Eye (tissue), 1 donor: ENCODE data around the gene MORN1.

Experiments
- DNase-seq: peaks from one replicate; pipeline ENCODE4 v3.0.0-alpha.2; 2015

MORN1 gene

DNA sequence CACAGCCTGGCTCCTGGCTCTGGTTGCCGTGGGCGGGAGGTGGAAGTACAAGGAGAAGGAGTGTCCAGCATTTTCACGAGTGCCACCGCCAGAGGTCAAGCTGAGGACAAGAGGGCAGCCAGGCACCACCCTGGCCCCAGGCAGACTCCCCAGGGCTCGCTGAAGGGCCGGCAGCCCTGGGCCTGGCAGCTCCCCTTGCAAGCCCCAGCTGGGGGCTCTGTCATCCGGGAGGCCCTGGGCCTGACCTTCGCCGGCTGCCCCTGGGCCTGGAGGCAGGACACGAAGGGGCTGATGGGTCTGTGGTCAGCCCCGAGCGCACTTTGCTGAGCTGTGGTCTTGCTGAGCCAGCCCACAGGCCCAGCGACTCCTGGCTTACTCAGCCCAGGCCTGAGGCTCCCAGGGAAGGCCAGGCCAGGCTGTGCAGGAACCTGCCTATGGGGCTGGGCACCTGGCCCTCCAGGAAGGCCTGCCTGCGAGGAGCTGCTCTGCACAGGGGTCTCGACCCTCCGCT, 74.8 kb downstream of the MORN1 start:
- no peak for DNase-seq

DNA sequence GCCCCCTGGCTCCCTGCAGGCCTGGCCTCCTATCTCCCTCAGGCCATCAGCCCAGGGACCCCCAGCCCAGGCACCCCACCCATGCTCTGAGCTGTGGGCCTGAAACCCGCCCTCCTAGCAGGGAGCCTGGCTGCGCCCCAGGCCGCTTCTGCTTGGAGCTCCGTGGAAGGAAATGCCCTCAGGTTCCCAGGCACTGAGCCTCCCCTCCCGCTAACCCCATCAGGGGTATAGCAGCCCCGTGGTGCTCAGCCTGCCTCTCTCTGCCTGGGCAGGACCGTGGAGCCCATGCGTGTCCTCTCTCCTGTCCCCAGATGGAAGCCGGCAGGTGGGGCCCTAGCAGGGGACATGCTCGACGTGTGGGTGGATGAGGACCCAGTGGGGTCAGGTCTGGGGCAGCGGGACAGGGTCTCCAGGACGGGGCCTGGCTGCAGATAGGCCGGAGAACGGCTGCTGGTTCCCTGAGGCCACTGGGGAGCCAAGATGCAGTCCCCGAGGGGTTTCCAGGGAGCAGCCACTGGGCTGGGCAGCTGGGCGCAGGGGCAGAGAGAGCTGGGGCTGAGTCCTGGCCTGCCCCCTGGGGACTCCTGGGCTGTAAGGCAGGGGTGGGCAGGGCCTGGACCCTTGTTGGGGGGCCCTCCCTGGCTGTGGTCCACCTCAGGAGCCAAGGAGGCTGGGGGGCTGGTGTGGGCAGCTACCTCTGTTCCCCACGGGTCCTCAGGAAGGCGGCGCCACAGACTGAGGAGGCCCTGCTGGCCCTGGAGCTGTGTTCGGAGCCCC, 75.5 kb downstream of the MORN1 start:
- no peak for DNase-seq

- peak; percentile 83 for DNase-seq
Observed at GRCh38 chr1:2314803-2315673, 76.3 kb downstream of the MORN1 start.

GRCh38 chr1:2314273-2314802, 77.0 kb downstream of the MORN1 start:
- peak; percentile 91 for DNase-seq

GRCh38 chr1:2313651-2314261, 77.6 kb downstream of the MORN1 start:
- no peak for DNase-seq

- no peak for DNase-seq
Observed at GRCh38 chr1:2312515-2313301, 78.6 kb downstream of the MORN1 start.

GRCh38 chr1:2312160-2312514, 79.2 kb downstream of the MORN1 start:
- no peak for DNase-seq

DNA sequence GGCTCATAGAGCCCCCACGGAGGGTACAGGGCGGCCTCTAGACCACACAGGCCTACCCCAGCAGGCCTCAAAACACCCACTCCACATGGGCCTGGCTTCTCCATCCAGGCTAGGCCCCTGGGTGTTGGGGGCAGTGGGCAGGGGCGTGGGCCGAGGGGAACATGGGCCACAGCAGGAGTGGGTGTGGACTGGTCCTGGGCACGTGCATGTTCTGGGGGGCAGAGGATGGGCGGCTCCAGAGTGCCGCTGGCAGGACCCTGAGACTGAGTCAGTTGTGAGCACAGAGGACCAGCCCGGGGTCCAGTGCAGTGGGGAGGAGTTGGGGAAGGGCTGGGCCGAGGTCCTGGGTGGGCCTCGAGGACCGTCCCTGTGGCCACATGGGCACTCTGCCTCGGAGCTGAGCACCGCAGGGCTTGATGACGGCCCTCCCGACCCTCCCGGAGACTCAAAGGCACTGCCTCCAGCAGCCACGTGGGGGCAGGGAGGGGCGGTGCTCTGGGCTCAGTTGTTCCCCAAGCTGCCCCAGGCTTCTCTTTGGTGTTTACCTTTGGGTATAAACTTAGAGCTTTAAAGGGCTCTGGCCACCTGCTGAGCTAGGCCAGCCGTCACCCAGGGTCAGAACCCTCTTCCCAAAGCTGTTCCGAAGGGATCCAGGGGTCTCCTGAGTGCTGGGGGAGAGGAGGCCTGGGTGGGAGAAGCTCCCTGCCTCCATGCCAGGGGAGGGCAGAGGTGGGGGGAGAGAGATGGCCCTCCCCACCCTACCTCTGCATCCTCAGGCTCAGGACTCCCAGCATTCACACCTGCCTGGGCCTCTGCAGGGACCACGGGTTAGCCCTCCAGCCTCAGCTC, 79.9 kb downstream of the MORN1 start:
- peak; percentile 87 for DNase-seq

- DNase-seq: no peak
Observed at GRCh38 chr1:2310332-2311183, 80.8 kb downstream of the MORN1 start.

DNA sequence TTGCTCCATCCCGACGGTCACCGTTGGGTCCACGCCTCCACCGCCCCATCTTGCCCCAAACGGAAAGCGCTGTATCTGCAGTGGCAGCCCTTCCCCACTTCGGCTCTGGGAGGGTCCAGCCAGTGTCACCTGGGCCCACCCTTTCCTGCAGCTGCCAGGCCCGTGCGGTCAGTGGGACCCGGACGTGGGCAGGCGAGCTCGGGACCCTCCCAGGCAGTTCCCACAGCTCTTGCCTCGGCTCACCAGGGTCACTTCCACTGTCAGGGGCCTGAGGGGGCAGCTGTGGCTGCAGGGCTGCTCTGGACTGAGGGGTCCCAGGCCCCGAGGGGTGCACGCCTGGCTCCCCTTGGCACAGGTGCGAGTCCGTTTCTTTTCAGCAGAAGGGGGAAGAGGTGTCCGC, 82.5 kb downstream of the MORN1 start:
- no peak for DNase-seq

DNA sequence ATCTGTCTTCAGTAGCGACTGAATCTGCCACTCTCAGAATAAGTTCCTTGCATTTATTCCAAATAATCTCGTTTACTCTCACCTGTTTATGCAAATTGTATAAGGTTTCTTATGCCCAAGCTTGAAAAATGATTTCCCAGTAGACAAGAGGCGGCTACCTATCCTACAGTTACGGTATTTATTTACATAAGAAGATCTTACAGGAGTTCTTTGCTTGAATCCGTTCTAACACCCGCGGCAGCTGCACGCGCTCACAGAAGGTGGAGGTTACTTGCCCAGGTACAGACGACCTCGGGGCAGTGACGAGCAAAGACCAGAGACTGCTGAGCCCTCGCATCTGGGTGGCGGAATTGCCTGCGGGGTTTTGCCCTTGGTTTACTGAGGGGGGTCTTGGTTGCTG, 83.4 kb downstream of the MORN1 start:
- no peak for DNase-seq

DNA sequence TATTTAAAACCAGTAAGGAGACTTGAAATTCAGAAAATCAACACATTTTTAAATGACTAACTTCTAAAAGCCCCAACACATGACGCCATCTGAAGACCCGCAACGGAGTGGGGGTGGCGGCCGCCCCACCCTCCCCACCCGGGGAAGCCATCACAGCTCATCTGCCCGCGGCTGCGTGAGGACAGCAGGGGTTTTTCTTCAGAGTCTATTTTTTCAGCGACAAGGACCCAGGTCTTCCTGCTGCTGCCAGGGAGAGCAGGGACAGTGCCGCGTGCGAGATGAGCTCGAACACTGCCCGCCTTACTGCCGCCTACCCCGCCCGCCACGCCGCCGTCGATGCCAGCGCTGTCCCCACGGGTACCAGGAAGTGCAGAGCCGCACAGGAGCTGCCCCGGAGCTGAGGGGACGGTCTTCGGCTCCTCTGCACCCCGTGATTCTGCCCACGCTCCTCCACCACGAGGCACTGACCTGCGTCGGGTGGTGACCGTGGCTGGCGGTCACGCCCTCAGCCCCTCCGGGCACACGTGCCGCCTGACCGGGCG, 84.2 kb downstream of the MORN1 start:
- DNase-seq: no peak

GRCh38 chr1:2306151-2306978, 85.0 kb downstream of the MORN1 start:
- DNase-seq: no peak

DNA sequence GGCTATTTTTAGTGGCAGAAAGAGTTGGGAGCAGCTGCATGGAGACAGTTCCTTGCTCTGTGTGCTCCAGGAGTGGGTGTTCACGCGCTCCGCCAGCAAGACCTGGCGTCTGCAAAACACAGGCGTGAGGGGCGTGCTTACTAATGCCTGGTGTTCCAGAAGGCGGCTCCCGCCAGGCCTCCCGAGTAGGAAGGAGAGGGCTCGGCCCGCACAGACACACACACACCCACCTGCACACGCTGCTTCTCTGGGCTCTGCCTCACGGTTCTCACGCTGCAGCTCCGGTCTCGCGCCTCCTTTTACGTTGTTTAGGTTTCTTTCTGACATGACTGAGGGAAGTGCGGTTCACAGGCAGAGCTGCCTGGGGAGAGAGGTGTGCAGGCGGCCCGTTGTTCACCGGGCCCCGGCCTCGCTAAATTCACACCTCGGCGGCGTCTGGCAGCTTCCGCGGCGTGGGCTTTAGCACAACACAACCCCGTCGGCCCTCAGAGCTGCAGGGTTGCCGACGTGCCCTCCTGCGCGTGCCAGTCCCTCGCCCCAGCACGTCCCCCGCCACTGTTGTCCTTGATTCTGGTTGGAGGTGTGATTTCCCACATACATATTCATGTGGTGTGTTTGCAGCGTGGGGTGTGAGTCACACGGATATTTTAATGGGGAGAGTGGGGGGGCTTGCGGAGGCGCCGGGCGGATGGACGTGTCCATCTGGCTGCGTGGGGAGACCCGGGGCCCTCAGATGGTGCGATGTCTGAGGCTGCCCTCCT, 86.3 kb downstream of the MORN1 start:
- DNase-seq: no peak

- DNase-seq: no peak
Observed at GRCh38 chr1:2304282-2304681, 87.1 kb downstream of the MORN1 start.

DNA sequence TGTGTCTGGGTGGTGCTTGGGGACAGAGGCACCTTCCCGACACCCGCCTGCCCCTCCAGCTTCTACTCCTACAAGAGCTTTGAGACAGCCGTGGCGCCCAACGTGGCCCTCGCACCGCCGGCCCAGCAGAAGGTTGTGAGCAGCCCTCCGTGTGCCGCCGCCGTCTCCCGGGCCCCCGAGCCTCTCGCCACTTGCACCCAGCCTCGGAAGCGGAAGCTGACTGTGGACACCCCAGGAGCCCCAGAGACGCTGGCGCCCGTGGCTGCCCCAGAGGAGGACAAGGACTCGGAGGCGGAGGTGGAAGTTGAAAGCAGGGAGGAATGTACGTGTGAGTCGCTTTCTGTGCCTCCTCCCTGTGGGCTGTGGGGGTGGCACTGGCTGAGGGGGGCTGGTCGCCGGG, 87.6 kb downstream of the MORN1 start:
- DNase-seq: no peak

- DNase-seq: no peak
Observed at GRCh38 chr1:2303016-2303775, 88.2 kb downstream of the MORN1 start.
